ENCODE data around the gene KPNA6. TPM values are rescaled to one million over a fixed set of nuclear protein-coding genes. Genes with fewer than 3 reads are reported as not detected.

Gene KPNA6
- total RNA-seq, result 66.7 and 73.7 TPM in 2 replicates

GRCh38 chr1:32107742-32108661 is at the start of gene KPNA6:
Gene KPNA6 (plus strand): TSS chr1:32108056. CDS start chr1:32108131, 75 bp downstream.

DNA sequence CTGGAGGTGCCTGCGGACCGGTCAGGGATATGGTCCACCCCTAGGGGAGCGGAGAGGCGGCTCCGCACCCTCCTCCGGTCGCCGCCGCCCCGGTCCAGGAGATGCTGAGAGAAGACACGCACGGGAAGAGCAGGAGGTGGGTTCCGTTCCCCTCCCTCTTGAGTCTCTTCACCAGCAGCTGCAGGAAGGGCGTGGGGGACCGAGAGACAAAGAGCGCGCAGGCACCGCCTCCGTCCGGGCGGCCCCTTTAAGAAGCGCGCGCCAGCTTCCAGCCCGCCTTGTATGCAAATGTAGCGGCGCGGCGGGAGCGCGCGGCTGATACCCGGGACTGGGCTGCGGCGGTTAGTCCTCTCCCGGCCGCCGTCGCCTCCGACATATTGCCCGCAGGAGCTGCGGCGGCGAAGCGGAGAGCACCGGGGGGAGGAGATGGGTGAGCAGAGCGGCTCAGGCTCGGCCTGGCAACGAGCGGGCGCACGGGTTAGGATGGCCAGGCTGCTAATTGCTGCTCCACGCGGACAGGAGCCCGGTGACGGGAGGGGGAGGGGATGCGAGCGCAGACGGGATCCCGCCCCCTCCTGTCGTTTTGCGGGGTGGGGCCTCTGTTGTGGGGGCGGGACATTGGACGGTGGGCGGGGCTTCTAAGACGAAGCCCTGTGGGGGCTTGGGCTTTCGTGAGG is 35.1 kb upstream of the KPNA6 start, which contains the start of gene TMEM39B:
TSS of gene TMEM39B (plus strand) at position 318 of the 677 bp plus-strand sequence. CDS start at position 427, 109 bp downstream.

DNA sequence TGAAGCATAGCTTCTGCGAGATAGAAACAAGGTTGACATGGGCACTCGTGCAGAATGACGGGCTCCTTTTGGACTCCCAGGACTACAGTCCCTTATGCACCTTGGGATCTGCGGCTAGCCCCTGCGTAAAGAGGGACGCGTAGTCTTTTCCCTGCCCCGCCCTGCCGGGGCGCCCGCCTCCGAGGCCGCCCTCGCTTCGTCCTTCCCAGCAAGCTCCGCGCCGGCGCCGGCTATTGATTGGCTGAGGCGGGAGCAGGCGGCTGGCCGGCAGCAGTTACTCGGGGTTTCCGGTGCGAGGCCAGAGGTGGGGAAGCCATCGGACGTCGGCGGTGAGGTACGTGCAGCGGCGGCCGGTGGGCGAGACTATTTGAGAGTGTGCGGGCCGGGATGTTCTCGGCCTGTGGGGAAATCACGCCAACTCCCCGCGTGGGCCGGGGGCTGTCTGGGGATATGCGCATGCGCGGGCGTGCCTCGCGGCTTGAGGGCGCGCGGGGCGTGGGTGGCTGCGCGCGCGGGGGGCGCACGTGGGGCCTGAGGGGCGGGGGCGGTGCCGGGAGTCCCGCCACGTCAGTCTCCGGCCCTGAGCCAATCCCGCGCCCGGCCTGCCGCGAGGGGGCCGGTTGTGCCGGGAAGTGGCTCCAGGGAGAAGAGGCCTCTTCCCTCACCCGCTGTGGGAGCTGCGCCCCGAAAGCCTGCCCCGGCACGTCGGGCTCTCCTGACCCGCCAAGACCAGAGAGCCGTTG is 71.8 kb downstream of the KPNA6 start, which contains the start of gene TXLNA:
TSS of gene TXLNA (plus strand) at position 233 of the 743 bp plus-strand sequence. CDS start 671 bp downstream, outside the sequence.

DNA sequence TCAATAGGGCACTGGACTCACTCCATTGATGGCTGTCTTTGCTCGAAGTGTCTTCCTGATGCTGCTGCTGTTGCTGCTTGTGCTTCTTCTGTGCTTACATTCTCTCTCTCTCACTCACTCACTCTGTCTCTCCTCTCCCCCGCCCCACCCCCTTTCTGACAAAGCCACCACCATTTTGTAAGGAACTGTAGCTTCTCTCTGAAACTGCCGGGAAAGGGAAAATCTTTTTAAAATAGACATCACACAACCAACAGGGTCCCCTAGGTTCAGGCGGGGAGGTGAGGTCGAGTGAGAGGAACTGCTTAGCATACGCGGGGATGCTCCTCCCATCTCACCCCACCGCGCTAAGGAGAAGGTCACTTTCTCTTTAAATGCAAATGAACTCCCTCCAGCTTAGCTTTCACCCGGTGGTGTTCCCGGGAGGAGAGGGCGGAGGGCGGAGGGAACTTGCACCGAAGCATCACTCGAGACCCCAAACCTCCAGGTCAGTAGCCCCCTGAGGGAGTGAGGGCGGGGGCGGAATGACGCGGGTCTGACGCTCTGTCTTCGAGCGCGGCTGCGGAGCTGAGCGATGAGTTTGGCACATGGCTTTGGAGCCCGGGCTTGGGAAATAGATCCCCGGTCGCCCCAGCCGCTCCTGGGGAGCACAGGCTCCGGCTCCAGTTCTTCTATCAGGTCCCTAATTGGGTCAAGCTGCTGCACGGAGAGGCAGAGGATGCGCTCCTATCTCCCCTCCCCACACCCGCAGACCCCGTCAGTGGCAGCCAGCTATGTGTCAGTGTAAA is 92.6 kb downstream of the KPNA6 start, which contains the start of gene CCDC28B:
TSS of gene CCDC28B (plus strand) at position 370 of the 785 bp plus-strand sequence. CDS start 1,341 bp downstream, outside the sequence.

DNA sequence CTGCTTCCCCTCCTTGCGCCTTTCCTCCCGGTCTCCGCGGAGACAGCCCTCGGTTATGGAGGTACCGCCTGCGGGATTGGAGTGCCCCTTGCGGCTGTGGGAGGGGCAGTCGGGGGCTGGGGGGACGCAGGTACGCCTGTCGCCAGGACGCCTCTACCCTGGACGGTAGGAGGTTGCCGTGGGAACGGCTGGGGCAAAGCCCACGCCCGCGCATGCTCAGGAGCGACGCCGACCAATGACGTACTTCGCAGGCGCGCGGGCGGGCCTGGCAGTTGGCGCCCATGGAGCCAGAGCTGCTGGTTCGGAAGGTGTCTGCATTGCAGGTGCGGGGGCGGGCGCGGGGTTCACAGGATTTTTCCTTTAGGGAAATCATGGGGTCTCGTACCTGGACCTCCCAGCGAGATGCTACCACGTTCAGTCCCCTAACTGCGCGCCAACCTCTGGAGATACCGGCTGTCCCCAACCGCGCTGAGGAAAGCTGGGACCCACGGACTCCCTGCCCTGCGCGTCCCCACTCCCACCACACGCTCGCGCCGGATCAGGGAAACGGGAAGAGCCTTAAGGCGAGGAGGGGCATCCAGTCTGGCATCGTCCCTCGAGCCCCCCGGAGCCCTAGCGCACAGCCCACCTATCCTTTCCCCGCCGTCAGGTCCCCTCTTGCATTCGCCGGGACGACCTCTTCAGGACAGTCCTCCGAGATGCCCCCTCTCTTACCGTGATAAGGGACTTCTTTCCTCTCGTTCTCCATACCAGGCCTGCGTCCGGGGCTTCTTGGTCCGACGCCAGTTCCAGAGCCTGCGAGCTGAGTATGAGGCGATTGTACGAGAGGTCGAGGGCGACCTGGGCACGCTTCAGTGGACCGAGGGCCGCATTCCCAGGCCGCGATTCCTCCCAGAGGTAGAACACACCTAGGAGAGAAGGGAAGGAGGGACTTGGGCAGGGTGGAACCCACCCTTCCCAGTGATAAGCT is 97.8 kb downstream of the KPNA6 start, which contains the start of gene IQCC:
TSS of gene IQCC (plus strand) at position 271 of the 970 bp plus-strand sequence. CDS start at position 282, 11 bp downstream.

GRCh38 chr1:32208891-32209328 is 101.1 kb downstream of the KPNA6 start, which contains the start of gene DCDC2B:
Gene DCDC2B (plus strand): TSS chr1:32209089. CDS start chr1:32209094, 5 bp downstream.

DNA sequence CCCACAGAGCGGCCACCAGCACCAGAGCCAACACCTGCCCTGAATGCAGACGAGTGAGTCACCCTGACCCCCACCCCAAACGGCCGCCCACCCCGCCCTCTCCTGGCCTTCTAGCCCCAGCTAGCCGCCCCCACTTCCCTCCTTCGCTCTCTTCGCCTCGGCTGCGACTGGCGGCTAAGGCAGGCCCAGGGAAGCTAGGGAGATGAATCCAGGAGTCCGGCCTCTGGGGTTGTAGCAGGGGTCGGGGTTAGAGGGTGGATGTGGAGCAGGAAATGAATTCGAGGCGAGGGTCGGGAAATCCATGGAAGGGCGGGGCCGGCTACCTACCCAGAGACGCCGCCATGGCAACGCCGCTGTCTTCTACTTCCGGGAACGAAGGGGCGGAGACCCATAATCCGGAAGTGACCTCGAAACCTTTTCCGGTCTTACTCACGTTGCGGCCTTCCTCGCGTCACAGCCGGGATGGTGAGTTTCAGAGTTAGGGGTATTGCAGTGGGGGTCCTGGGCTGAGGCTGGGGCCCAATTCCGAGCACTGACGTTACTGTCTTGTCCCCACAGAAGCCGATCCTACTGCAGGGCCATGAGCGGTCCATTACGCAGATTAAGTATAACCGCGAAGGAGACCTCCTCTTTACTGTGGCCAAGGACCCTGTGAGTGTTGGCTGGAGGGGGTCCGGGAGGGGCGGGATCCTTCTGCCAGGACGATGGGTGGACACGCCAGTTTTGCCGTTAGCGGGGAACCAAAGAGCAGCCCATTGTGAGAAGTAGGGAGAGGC is 114.3 kb downstream of the KPNA6 start, which contains the start of the genes EIF3I and TMEM234:
TSS of gene EIF3I (plus strand) at position 428 of the 776 bp plus-strand sequence. CDS start at position 463, 35 bp downstream.
TSS of gene TMEM234 (minus strand) at position 374 of the 776 bp plus-strand sequence. CDS start at position 343, 31 bp downstream.

Small RNAs within 50 kb of the gene (small RNA-seq; reads per million reads assigned to genes)
- gene MIR5585 (not detected), gene RF00017 (not detected)

Other genes with a start within 250 kb of the KPNA6 start
- gene PTP4A2, start 169.7 kb upstream of the KPNA6 start, total RNA-seq, result 307 and 372 TPM in 2 replicates
- gene KHDRBS1, start 94.2 kb upstream of the KPNA6 start, total RNA-seq, result 43.3 and 45.2 TPM in 2 replicates
- gene TMEM39B, start 35.1 kb upstream of the KPNA6 start, total RNA-seq, result 5.7 and 8.1 TPM in 2 replicates
- gene TXLNA, start 71.6 kb downstream of the KPNA6 start, total RNA-seq, result 151 and 160 TPM in 2 replicates
- gene CCDC28B, start 92.5 kb downstream of the KPNA6 start, total RNA-seq, result 10.1 and 11.8 TPM in 2 replicates
- gene IQCC, start 97.6 kb downstream of the KPNA6 start, total RNA-seq, result 0.97 and 1.1 TPM in 2 replicates
- gene DCDC2B, start 101.0 kb downstream of the KPNA6 start, total RNA-seq, result not detected in 2 replicates
- 18.8 and 23.9 TPM in 2 replicates for gene TMEM234, start 114.3 kb downstream of the KPNA6 start, total RNA-seq
- gene EIF3I, start 114.4 kb downstream of the KPNA6 start, total RNA-seq, result 228 and 249 TPM in 2 replicates
- 2.4 and 2.7 TPM in 2 replicates for gene FAM167B, start 139.2 kb downstream of the KPNA6 start, total RNA-seq
- not detected in 2 replicates for gene LCK, start 143.2 kb downstream of the KPNA6 start, total RNA-seq
- gene HDAC1, start 184.0 kb downstream of the KPNA6 start, total RNA-seq, result 66.5 and 73.0 TPM in 2 replicates
- gene MARCKSL1, start 228.2 kb downstream of the KPNA6 start, total RNA-seq, result 2.2 and 4.5 TPM in 2 replicates

Data from hair follicle dermal papilla cell (primary cell).